GM18870 (cell line): ENCODE results near the gene ZNF277.
A peak's percentile ranks its signal among the peaks of the same experiment; 100 is the strongest.

Experiments used
- ATAC-seq: cut with Tn5 transposase; IDR thresholded peaks from one replicate; pipeline ENCODE4 v1.9.1; 2021; ENCODE audit warnings: moderate library complexity; ENCODE audit not compliant: unreplicated experiment

Gene ZNF277, protein sequence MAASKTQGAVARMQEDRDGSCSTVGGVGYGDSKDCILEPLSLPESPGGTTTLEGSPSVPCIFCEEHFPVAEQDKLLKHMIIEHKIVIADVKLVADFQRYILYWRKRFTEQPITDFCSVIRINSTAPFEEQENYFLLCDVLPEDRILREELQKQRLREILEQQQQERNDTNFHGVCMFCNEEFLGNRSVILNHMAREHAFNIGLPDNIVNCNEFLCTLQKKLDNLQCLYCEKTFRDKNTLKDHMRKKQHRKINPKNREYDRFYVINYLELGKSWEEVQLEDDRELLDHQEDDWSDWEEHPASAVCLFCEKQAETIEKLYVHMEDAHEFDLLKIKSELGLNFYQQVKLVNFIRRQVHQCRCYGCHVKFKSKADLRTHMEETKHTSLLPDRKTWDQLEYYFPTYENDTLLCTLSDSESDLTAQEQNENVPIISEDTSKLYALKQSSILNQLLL

DNA sequence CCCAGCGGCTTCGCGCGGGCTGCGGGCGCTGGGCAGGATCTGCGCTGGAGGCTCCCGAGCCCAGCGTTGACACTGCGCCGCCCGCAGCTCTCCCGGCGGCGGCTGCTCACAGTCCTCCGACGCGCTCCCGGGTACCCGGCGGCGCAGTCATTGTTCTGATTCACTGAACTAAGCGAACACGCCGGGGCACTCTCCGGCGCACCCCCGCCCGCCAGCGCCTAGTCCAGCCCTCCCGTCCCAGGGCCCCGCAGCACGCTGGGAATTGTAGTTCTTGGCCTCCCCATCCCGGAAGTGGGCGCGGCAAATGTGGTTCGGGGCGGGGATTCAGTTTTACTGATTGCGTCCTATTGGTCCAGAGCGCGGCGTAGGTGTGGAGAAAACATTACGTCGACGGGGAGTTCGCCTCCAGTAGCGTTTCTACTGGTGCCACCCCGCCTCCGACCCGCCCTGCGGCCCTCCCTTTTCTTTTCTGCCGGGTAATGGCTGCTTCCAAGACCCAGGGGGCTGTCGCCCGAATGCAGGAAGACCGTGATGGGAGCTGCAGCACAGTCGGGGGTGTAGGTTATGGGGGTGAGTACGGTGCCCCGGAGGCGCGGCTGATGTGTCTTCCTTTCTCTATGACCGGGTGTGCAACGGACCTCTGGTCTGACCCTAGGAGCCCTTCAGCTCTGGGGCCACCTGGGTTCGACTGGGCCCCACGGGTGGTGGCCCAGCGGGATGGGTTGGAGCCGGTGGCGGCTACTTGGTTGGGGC, at the start of gene ZNF277, which contains the start of gene DOCK4:
TSS of gene ZNF277 (plus strand) at position 458 of the 753 bp plus-strand sequence. CDS start at position 480, 22 bp downstream.
TSS of gene DOCK4 (minus strand) at position 162 of the 753 bp plus-strand sequence. CDS start 261 bp downstream, outside the sequence.
- ATAC-seq: peak; percentile 95

DNA sequence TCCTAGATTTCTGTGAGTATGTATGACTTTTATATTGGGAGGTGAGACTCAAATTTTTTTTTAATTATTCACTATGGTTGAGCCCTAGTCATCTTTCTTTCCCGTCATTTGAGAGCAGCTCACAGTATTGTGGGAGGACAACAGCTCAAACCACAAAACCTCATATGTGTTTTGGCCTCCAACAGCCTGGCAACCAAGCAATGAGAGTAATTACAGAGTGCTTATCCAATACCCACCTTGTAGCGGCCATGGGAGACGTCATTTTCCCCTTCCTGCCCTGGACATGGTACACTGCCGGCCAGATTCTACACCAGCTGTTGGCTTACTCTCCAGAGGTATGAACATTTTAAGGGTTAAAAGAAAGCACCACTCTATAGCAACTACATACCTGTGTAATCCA, 49.4 kb upstream of the ZNF277 start:
- peak; percentile 45 for ATAC-seq

DNA sequence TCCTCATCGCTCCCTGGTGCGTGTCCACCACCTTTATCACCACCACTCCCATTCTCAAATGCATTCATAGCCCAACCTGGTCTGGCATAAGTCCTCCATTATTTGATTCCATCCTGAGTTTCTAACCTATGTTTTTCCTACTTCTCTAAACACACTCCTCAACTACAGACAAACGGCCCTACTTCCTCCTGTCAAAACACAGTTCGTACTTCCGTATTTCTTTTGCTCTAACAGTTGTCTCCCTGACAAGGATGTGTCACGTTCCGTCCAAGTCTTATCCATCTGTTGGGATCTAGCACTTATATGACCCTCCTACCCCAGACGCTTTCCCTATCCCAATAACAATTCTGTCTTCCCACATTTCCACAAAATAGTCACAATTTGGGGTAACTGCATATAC, 47.1 kb upstream of the ZNF277 start:
- ATAC-seq: no peak

DNA sequence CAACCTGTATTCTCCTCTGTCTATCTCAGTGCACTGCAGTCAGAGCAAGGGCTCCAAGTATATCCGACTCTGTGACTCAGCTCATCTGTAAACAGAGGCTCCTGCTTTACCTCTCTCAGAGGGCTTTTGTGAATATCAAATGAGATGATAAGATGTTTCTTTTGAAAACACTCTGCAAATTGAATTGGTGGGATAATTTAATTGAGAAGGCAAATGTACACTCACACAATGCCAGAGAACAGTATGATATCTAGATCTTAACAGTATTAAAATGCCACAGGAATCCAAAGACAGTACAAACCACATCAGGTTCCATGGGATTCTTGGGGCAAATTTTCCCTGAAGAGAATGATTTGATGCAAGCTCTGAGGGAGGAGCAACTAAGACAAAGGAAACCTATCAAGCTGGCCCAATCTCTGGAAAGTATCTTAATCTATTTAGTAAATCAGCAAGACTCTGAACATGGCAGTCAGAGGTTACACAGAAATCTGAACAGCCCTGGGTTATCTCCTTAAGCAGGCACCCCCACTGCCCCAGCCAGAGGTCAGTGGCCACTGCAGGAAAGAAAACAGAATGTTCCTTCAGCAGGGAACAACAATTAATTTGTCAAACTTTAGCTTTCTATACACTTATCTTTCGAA, 46.2 kb upstream of the ZNF277 start:
- ATAC-seq: no peak

DNA sequence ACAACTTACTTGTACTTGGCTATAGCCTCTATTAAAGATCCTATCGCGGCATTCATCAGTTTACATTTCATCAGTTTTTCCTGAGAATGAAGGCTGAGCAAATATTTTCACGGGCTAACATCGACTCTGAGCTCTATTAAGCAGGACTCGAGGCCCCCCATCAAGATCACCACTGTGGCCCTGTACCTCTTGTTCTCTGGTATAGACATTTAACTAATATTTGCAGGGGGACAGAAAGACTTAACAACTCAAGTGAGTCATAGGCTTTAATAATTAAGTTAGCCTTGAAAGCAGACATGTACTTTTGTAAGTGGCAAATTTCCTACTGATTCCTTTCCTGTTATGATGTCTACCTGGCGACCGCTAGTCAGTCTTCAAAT, 45.7 kb upstream of the ZNF277 start:
- no peak for ATAC-seq

DNA sequence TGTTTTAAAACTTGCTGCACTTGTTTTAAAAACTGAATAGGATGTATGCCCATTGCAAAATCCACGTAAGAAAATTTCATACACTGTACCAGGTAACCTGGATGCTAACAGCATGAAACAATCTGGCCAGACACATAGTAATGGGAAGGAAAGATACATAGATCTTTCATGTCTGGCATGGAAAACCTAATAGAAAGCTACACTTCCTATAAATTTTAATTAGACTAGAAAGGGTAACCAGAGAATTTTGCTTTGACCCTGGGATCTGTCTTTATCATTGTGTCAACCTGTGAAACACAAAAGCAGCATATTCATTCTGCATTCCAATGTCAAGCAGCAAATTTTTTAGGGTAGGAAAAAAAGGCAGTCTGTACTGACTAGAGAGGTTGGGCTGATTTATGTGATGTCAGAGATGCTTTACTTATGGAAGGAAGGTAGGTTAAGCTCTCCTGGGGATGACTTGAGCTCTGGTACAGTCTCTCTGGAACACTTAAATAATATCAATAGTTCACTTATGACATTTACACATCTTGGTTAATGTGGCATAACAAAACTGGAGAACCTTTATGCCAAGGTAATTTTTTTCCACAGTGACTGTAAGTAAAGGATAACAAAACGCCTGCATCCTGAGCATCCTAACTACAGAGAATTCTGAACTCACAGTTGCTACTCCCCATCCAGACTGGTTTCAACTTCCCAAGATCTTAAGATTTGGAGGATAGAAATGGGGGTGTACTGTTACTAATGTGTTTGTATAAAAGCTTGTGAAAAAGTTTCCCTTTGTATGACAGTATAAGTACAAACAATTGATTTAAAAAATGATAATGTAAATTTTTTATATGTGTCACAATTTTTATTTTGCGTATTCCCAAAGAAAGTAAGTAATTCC, 45.0 kb upstream of the ZNF277 start:
- ATAC-seq: no peak

DNA sequence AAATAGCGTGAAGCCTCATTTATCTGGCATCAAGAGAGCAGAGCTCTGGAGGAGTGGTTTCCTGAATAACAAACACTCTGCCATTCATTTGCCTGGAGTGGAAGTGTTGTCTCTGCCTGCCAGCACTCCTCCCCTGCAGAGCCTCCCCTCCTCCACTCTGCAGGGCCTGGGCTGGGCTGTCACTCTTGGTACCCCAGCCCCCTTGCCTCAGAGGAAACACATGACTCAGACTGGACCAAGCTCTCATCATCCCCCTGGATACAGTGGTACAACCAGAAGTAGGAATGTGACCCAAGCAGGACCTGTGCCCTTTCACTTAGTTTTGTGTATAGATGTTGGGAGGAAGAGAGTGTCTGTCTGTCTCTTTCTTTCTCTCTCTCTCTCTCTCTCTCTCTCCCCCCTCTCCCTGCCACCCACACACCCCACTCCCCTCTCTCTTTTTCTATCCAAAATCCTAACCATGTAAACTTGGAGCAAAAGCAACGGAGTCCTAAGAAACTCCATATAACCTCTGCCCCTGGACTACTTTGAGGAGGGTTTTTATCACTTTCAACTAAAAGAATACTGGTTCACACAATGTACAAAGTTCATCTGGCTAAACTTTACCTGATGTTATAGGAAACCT, 44.2 kb upstream of the ZNF277 start:
- no peak for ATAC-seq

DNA sequence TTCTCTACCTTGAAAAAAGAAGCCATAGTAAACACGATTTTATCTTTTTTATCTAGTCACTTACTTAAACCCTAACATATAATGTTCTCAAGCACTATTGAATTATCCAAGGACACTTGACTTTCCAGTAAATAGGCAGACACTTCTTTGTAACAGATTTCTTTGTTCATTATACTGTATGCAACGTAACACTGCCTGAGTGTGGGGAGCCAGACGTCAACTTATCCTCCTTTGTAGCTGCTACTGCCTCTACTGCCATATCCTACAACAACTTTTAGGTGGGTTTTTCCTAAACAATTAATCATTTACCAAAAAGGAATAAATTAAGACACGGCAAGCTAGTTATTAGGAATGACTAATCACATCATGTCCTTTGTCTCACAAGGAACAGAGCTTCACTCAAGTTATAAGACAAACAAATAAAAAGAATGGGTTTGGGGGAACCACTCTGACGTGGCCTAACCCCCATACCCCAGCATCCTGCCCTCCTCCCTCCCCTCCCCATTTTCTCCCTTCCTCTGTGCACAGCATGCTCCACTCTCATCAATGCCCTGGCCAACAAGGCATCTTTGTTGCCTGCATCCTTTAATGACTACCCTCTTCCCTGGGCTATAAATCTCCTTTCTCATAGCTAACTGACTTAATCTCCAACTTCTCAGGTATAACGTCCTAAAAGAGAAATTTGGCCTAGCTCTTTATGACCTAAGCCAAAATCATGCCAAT, 43.5 kb upstream of the ZNF277 start:
- ATAC-seq: no peak

DNA sequence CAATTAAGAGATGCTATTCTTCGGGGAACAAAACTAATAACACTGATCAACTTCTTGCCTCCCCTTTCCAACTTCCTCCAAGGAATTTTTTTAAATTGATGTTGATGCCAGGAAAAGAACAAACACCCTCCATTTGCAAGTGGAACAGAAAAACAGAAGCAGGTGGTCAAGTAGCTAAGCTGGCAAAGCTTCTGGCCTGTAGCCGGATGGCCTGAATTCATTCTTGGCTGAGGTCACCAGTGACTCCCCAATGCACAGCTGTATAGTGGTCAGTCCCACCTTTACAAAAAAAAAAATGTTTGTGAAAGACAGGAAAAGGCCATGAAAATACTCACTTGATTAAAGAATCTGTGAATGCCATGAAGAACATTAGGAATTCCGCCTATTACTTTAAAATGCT, 39.3 kb upstream of the ZNF277 start:
- no peak for ATAC-seq

DNA sequence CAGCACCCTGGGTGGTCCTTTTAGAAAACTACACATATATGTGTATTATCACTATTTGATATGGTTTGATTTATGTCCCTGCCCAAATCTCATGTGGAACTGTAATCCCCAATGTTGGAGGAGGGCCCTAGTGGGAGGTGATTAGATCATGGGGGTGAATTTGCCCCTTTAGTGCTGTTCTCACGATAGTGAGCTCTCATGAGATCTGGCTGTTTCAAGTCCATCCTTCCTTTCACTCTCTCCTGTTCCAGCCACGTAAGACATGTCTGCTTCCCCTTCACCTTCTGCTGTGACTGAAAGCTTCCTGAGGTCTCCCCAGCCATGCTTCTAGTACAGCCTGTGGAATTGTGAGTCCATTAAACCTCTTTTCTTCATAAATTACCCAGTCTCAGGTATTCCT, 37.6 kb upstream of the ZNF277 start:
- ATAC-seq: no peak

DNA sequence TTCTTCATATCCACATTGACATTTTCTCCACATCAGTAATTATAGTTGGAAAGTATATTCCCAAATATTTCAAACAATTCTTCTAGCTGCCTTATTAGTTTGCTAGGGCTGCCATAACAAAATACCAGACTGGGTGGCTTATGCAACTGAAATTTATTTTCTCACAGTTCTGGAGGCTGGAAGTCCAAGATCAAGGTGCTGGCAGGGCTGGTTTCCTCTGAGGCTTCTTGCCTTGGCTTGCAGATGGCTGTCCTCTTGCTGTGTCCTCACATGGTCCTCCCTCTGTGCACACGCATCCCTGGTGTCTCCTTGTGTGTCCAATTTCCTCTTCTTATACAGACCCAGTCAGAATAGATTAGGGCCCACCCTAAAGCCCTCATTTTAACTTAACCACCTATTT, 34.8 kb upstream of the ZNF277 start:
- ATAC-seq: no peak

DNA sequence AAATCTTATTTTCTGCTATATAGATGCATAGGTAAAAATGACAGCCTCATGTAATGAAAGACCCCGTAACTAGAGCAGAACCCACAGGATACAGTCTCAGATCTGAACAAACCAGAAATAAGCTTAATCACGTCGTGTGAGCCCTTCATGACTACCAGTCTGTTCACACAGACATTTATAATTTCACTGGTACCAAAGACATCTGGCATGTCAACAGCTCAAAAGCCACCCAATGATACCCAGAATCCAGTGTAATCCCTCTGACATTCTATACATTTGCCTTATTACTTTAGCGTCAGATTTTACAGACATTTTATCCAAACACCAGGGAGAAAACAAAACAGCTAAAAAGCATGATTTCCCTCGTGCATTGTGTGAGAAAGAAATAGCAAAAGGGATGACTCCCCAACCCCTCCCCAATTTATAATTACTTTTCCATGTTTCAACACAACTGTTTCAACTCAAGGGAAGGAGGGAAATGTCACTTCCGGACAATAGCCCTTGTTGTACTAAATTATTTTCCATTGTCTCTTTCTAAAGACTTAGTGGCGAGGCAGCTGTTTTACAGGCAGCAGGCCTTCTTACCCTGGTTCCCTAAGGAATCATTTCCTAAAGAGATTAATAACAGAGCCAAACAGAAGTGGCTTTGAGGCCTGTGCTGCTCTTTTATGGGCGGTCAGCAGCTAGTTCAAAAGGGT, 33.5 kb upstream of the ZNF277 start:
- no peak for ATAC-seq

DNA sequence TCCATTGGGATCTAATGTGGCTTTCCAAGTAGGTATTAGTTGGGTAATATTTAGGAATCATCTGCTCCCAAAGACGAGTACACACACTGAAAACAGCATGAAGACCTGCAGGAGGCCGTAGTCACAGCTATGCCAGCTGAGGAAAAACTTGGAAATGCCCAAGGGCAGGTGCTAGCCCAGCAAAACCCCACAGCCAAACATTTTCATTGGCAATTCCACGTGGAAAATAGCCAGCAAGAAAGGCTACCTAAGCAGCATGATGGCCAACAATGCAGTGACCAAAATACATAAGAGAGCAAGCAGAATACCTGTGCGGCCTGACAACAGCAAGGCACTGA, 33.0 kb upstream of the ZNF277 start:
- no peak for ATAC-seq

DNA sequence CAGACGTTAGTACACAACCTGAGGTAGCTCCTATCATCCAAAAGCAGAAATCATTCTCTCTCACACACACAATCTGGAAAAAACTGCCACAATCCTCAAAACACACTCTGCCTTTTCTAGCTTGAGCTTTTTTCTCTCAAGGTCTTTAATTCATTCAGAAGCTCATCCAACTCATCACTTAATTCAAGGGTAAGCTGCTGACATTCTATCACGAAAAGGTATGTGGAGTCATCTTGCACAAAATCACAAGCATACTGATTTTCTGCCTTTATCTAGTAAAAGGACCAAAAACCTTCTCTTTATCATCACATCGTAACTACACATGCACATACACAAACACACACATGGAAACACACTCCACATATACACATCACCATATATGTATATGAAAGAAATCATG, 32.3 kb upstream of the ZNF277 start:
- no peak for ATAC-seq

DNA sequence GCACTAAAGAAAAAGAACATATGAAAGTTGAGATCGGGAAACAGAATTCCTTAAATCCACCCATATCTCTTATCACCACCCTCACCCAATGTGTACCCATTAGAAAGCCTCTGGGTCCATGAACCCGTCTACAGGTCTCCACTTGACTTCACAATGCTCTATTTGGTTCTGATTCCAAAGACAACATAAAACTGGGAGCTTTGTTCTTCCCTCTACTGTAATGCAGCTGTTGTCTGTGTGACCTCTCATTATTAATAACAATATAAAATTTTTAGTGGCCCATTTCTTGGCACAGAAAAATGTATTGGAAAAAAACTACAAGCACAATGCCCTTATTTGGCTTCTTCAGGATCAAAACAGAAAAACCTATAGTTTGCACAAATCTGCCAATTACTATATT, 30.3 kb upstream of the ZNF277 start:
- no peak for ATAC-seq

DNA sequence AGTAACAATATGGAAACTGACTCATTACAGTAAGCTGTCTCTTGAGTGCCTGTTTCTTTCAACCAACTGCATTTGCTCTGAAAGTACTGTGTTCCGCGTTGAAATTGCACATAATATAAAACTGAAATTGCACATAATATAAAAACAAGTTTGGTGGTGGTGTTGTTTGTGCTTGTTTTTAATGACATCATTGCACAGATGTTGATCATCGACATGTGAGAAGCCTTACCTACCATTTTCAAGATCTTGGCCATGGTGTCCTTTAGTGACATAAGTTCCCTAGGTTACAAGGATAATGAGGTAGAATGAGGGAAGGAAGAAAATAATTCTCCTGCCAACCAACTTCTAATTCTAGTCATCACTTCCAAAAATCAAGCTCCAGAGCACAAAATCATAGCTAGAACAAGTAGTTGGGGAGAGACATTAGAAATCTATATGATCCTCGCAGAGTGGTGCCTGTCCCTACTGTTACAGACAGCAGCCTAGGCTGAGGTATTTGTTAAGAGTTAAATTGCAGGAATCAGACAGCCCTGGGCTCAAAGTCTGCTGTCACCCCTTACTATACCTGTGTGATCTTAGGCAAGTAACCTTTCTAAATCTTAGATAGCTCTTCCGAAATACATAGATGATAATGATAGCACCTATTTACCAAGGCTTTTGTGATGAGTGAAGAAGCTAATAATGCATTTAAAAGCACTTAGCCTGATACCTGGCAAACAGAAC, 29.6 kb upstream of the ZNF277 start:
- ATAC-seq: no peak

DNA sequence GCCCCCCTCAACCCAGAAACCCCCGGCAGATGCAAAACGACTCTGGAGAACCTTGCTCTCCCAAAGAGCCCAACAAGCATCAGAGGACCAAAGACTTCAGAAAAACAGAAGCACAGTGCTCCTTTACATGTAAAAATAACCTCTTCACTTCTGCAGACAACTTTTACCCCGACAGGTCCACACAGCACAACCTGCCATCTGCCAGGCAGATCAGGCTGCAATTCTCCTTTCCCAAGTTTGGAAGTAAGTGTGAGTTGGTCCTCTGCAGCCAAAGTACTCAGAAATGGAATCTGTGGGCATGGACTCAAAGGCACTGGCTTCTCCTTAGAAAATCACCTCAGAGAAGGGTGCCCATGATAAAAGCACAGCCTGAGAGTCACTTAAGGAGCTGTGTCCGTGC, 26.3 kb upstream of the ZNF277 start:
- no peak for ATAC-seq

DNA sequence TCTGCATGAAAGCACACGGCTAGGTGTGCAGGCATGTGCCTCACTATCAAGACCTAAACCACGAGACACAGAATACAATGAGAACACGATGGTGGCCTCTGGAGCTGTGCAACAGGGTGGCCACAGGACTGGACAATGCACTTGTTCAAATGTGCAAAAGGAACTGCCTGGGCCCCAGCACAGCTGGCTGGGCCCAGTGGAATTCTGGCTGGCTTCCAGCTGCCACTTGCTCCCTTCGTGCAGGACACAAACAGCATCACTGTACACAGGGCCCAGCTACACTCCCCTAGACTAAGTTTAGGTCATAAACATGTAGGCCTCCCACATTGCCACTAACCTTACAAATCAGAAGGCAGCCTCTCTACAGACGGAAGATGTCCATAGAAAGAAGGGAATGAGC, 23.7 kb upstream of the ZNF277 start:
- ATAC-seq: no peak
